ENCODE data around the gene SEC14L1. TPM values are rescaled to one million over a fixed set of nuclear protein-coding genes. Genes with fewer than 3 reads are reported as not detected.

The SEC14L1 gene
- total and polyA plus RNA-seq, 2 of the 8 experiments (the other 6 are each of a cell fraction or from before 2014, with no cell fraction given) = 27.2 to 74.4 TPM

- TF ChIP-seq SAP30 (IDR thresholded peaks at IDR 0.05; ENCODE audit: insufficient read depth, insufficient replicate concordance, low read length) = no peak
- no peak for TF ChIP-seq FOSL1 (IDR thresholded peaks at IDR 0.05; ENCODE audit: insufficient read depth, low read depth, low read length)
- no peak for TF ChIP-seq CBX5 (IDR thresholded peaks at IDR 0.05; ENCODE audit: low read depth, low read length)
- TF ChIP-seq YY1 (IDR thresholded peaks at IDR 0.05; ENCODE audit: low read depth, low read length) = 0 out of 2 replicates have a peak, but pooled peaks have one; percentile 49
- no peak for TF ChIP-seq SIRT6 (IDR thresholded peaks at IDR 0.05; ENCODE audit: low read length)
- no peak for TF ChIP-seq SUZ12 (IDR thresholded peaks at IDR 0.05; ENCODE audit: low read length)
- TF ChIP-seq CTBP2 (IDR thresholded peaks at IDR 0.05; ENCODE audit: borderline replicate concordance, insufficient read depth, insufficient read length, low read length) = no peak
- peak; percentile 38; the same call in 1 of the 2 replicates for TF ChIP-seq RBBP5 (IDR thresholded peaks at IDR 0.05; ENCODE audit: borderline replicate concordance, low read depth, low read length)
- TF ChIP-seq SP4 (IDR thresholded peaks at IDR 0.05; ENCODE audit: low read length) = peak; percentile 86
- TF ChIP-seq MAFK (IDR thresholded peaks at IDR 0.05; ENCODE audit: low read depth, low read length) = no peak
- no peak for TF ChIP-seq SP2 (IDR thresholded peaks at IDR 0.05; ENCODE audit: low read length)
- peak; percentile 28 to 40; a peak in 1 of 4 replicates for TF ChIP-seq SIN3A (conservative IDR thresholded peaks at IDR 0.05 in 1 of 2, IDR thresholded peaks at IDR 0.05 in 1 of 2; ENCODE audit: low read depth in 1 of 2, low read length in 2 of 2)
- peak; percentile 92 for TF ChIP-seq EGR1 (IDR thresholded peaks at IDR 0.05; ENCODE audit: borderline replicate concordance, low read depth, low read length)
- TF ChIP-seq PHF8 (conservative IDR thresholded peaks at IDR 0.05; ENCODE audit: low read depth, low read length) = peak; percentile 69
- no peak for TF ChIP-seq CHD2 (IDR thresholded peaks at IDR 0.05; ENCODE audit: low read length)
- TF ChIP-seq USF2 (IDR thresholded peaks at IDR 0.05; ENCODE audit: low read length) = no peak
- peak; percentile 83 for TF ChIP-seq TAF1 (IDR thresholded peaks at IDR 0.05; ENCODE audit: low read depth, low read length)
- 0 out of 4 replicates have a peak, but pooled peaks of 1 of the 3 experiments have one; percentile 3 for TF ChIP-seq CTCF (IDR thresholded peaks at IDR 0.05; ENCODE audit: control extremely low read depth in 1 of 3, insufficient read depth in 1 of 3, low read depth in 1 of 3, low read length in 3 of 3)
- no peak for TF ChIP-seq RFX5 (IDR thresholded peaks at IDR 0.05; ENCODE audit: borderline replicate concordance, low read depth, low read length)
- TF ChIP-seq ASH2L (IDR thresholded peaks at IDR 0.05; ENCODE audit: low read length) = peak; percentile 67
- TF ChIP-seq CEBPB (IDR thresholded peaks at IDR 0.05; ENCODE audit: low read depth, low read length) = no peak
These were observed 447 bp upstream of the SEC14L1 start (continued) for GRCh38 chr17:77140166-77140877.
